ENCODE data around the gene LKAAEAR1. TPM values are rescaled to one million over a fixed set of nuclear protein-coding genes. Genes with fewer than 3 reads are reported as not detected.
A peak's percentile ranks its signal among the peaks of the same experiment; 100 is the strongest.

LKAAEAR1 gene
- polyA plus RNA-seq, 1 donor (not counting 4 experiments of a cell fraction or from before 2014, with no cell fraction given) = not detected

DNA sequence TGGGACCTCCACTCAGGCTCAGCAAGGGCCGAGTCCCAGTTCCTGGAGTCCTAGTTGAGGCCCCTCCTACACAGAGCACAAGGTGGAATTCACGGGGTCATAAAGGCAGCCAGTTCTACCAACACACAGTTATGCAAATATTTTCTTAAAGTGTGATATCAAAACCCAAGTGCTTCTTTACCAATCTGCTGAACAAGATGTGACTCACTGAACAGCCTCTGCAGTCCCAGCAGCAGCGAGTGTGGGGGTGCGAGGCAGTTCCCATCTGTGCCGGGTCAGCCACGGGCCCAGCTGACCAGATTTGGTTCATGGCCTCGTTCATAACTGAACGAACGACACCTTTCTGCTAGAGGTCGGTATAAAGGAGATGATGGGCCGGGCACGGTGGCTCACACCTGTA, 25.7 kb downstream of the LKAAEAR1 start:
- Histone ChIP-seq H3K27ac (ENCODE audit: control insufficient read depth, insufficient read depth, low read length) (no peak overlapping the region), H3K9me3 (ENCODE audit: control insufficient read depth, low read depth, low read length) (no peaks in the 10 kb centered on the region), H3K9me1 (ENCODE audit: control insufficient read depth, extremely low read depth, insufficient read depth, low read length) (no peaks in the 10 kb centered on the region), H4K20me1 (ENCODE audit: control insufficient read depth, extremely low read depth, insufficient read depth, low read length) (peaks cover 2% of the 10 kb centered on the region), H3K9ac (ENCODE audit: control insufficient read depth, extremely low read depth, insufficient read depth, low read length) (no peak overlapping the region), H2AFZ (ENCODE audit: control insufficient read depth, low read length) (no peak overlapping the region), H3K79me2 (ENCODE audit: control insufficient read depth, insufficient read depth, low read length) (no peaks in the 10 kb centered on the region), H3K4me1 (ENCODE audit: control insufficient read depth, extremely low read depth, insufficient read depth, low read length) (peaks cover 29% of the 10 kb centered on the region), H3K27me3 (ENCODE audit: control insufficient read depth, extremely low read depth, insufficient read depth, low read length) (no peaks in the 10 kb centered on the region), H3K4me3 (ENCODE audit: control insufficient read depth in 2 of 3, extremely low read depth in 1 of 3, insufficient read depth in 2 of 3, low read depth in 1 of 3, low read length in 3 of 3) (no peak overlapping the region), H3K36me3 (ENCODE audit: control insufficient read depth in 2 of 2, extremely low read depth in 1 of 2, insufficient read depth in 2 of 2, low read length in 2 of 2) (no peaks in the 10 kb centered on the region), H3K4me2 (ENCODE audit: control insufficient read depth, extremely low read depth, insufficient read depth, low read depth, low read length) (no peak overlapping the region)
- TF ChIP-seq, protein P1, sequence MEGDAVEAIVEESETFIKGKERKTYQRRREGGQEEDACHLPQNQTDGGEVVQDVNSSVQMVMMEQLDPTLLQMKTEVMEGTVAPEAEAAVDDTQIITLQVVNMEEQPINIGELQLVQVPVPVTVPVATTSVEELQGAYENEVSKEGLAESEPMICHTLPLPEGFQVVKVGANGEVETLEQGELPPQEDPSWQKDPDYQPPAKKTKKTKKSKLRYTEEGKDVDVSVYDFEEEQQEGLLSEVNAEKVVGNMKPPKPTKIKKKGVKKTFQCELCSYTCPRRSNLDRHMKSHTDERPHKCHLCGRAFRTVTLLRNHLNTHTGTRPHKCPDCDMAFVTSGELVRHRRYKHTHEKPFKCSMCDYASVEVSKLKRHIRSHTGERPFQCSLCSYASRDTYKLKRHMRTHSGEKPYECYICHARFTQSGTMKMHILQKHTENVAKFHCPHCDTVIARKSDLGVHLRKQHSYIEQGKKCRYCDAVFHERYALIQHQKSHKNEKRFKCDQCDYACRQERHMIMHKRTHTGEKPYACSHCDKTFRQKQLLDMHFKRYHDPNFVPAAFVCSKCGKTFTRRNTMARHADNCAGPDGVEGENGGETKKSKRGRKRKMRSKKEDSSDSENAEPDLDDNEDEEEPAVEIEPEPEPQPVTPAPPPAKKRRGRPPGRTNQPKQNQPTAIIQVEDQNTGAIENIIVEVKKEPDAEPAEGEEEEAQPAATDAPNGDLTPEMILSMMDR (optimal IDR thresholded peaks at IDR 0.05 in 1 of 3, IDR thresholded peaks at IDR 0.05 in 1 of 3, conservative IDR thresholded peaks at IDR 0.05 in 1 of 3; ENCODE audit: extremely low read depth in 1 of 3, insufficient read depth in 2 of 3, low read length in 3 of 3) = no peak
- TF ChIP-seq EZH2 (IDR thresholded peaks at IDR 0.05; ENCODE audit: low read length) = no peak
- dilution Hi-C loops (cut with MboI; ENCODE audit: extremely low pct_ligation_motif_present, low sequenced_read_pairs) = no loop called here
- DNase-seq (ENCODE audit: low read depth, low spot score) (no peak), FAIRE-seq (no peak)

GRCh38 chr20:64057628-64058498, 26.3 kb downstream of the LKAAEAR1 start:
- no peaks in the 10 kb centered on the region for H3K27me3 ChIP-seq (ENCODE audit: control insufficient read depth, extremely low read depth, insufficient read depth, low read length)
- no peaks in the 10 kb centered on the region for H3K36me3 ChIP-seq (ENCODE audit: control insufficient read depth in 2 of 2, extremely low read depth in 1 of 2, insufficient read depth in 2 of 2, low read length in 2 of 2)
- H3K27ac ChIP-seq (ENCODE audit: control insufficient read depth, insufficient read depth, low read length) = no peak overlapping the region
- H3K9me3 ChIP-seq (ENCODE audit: control insufficient read depth, low read depth, low read length) = no peaks in the 10 kb centered on the region
- no peaks in the 10 kb centered on the region for H3K79me2 ChIP-seq (ENCODE audit: control insufficient read depth, insufficient read depth, low read length)
- peaks cover 32% of the 10 kb centered on the region for H3K4me1 ChIP-seq (ENCODE audit: control insufficient read depth, extremely low read depth, insufficient read depth, low read length)
- TF ChIP-seq, protein P1 (optimal IDR thresholded peaks at IDR 0.05 in 1 of 3, IDR thresholded peaks at IDR 0.05 in 1 of 3, conservative IDR thresholded peaks at IDR 0.05 in 1 of 3; ENCODE audit: extremely low read depth in 1 of 3, insufficient read depth in 2 of 3, low read length in 3 of 3) = peak; percentile 84 to 96 (median 96)
- no peak for TF ChIP-seq EZH2 (IDR thresholded peaks at IDR 0.05; ENCODE audit: low read length)
- H3K4me3 ChIP-seq (ENCODE audit: control insufficient read depth in 2 of 3, extremely low read depth in 1 of 3, insufficient read depth in 2 of 3, low read depth in 1 of 3, low read length in 3 of 3) = no peak overlapping the region
- dilution Hi-C loops (cut with MboI; ENCODE audit: extremely low pct_ligation_motif_present, low sequenced_read_pairs) = no loop called here
- FAIRE-seq = no peak
- H3K9me1 ChIP-seq (ENCODE audit: control insufficient read depth, extremely low read depth, insufficient read depth, low read length) = no peaks in the 10 kb centered on the region
- peaks cover 2% of the 10 kb centered on the region for H4K20me1 ChIP-seq (ENCODE audit: control insufficient read depth, extremely low read depth, insufficient read depth, low read length)
- no peak overlapping the region for H3K9ac ChIP-seq (ENCODE audit: control insufficient read depth, extremely low read depth, insufficient read depth, low read length)
- H3K4me2 ChIP-seq (ENCODE audit: control insufficient read depth, extremely low read depth, insufficient read depth, low read depth, low read length) = no peak overlapping the region
- no peak for DNase-seq (ENCODE audit: low read depth, low spot score)
- no peak overlapping the region for H2AFZ ChIP-seq (ENCODE audit: control insufficient read depth, low read length)
